Lung (tissue), 10 donors: ENCODE results near the gene RRN3. TPM values are rescaled to one million over a fixed set of nuclear protein-coding genes. Genes with fewer than 3 reads are reported as not detected.
"Not testable (repeated sequence)": the region's sequence is repeated elsewhere in the genome, so short reads cannot be mapped to it uniquely, and the experiment has no call there.

Source experiments
- ATAC-seq: fragments of 200-7000 bp; cut with Tn5 transposase; one replicate; pipeline ENCODE4 v1.9.1; 2020; ENCODE audit warnings: moderate number of reproducible peaks; ENCODE audit not compliant: insufficient read depth, low FRiP score
- DNase-seq, 3 donors: peaks; one replicate each; pipeline ENCODE4 v3.0.0-alpha.2; 2013 to 2017
- H3K27ac ChIP-seq, 2 donors: one replicate each; pipeline ENCODE4 v1.5.1; 2013; ENCODE audit warnings: mild to moderate bottlenecking in 2 of 2, moderate library complexity in 2 of 2, control low read depth in 1 of 2, inconsistent platforms in 1 of 2, low read depth in 1 of 2, low read length in 1 of 2
- H3K27me3 ChIP-seq, 3 donors: one replicate each; pipeline ENCODE4 v1.5.1; 2013; ENCODE audit warnings: low read length in 2 of 3; ENCODE audit not compliant: control insufficient read depth in 3 of 3, insufficient read depth in 3 of 3
- H3K36me3 ChIP-seq, 4 donors: one replicate each; pipeline ENCODE4 v1.5.1; 2013; ENCODE audit warnings: low read length in 4 of 4, mild to moderate bottlenecking in 1 of 4, moderate library complexity in 1 of 4; ENCODE audit not compliant: control insufficient read depth in 4 of 4, insufficient read depth in 4 of 4
- H3K4me1 ChIP-seq, 5 donors: one replicate each; pipeline ENCODE4 v1.5.1; 2013; ENCODE audit warnings: low read length in 5 of 5, mild to moderate bottlenecking in 2 of 5, moderate library complexity in 1 of 5; ENCODE audit not compliant: control insufficient read depth in 5 of 5, insufficient read depth in 5 of 5
- H3K4me3 ChIP-seq: one replicate; pipeline ENCODE4 v1.5.1; 2013; ENCODE audit warnings: mild to moderate bottlenecking, control low read depth, moderate library complexity
- H3K9ac ChIP-seq, 2 donors: one replicate each; pipeline ENCODE4 v1.5.1; 2013; ENCODE audit warnings: low read length in 2 of 2, control low read depth in 1 of 2; ENCODE audit not compliant: insufficient read depth in 1 of 2
- H3K9me3 ChIP-seq, 4 donors: one replicate each; pipeline ENCODE4 v1.5.1; 2013; ENCODE audit warnings: low read length in 3 of 4, mild to moderate bottlenecking in 1 of 4, moderate library complexity in 1 of 4; ENCODE audit not compliant: control insufficient read depth in 4 of 4, insufficient read depth in 3 of 4
- WGBS, 2 donors: extraction: QIAGEN DNeasy Blood & Tissue Kit; methylation state at CpG; one replicate each; pipeline ENCODE4 v1.1.7; 2013; 5-methylcytosine and 5-hydroxymethylcytosine counted together
- polyA plus RNA-seq, 2 donors: library from polyadenylated mRNA; stranded (reverse); fragments of 200-250 nt; gene quantifications; one replicate each; pipeline ENCODE4 v1.2.1, GENCODE V29; 2013
- total RNA-seq, 2 donors: library from RNA; depleted of rRNA in 1 of 2; stranded (reverse); fragments of >200 nt in 1 of 2; gene quantifications; one replicate each; pipeline ENCODE4 v1.2.1, GENCODE V29; 2014 to 2021
- donor health status: Bipolar disorder and iron deficiency.
- donor health status: healthy.
- donor health status: DM: yes; HTN: yes; CAD: no.

The RRN3 gene
- total and polyA plus RNA-seq, 4 donors: 11.1 to 43.1 (median 19.3) TPM

GRCh38 chr16:15132719-15133428, 38.8 kb upstream of the RRN3 start:
- 96% methylated on average over 26 to 32 of the region's 41 CpGs for WGBS, 2 donors
- not testable (repeated sequence) for DNase-seq, H3K27ac ChIP-seq, H3K4me1 ChIP-seq, ATAC-seq, H3K4me3 ChIP-seq, H3K9ac ChIP-seq, H3K27me3 ChIP-seq, H3K9me3 ChIP-seq
- H3K36me3 ChIP-seq: peaks cover 0 to 20% (median 0%) of the 10 kb centered on the region in 4 donors

- H3K27me3 ChIP-seq, H3K27ac ChIP-seq, H3K4me3 ChIP-seq, ATAC-seq, H3K9me3 ChIP-seq, DNase-seq, H3K4me1 ChIP-seq, H3K9ac ChIP-seq: not testable (repeated sequence)
- peaks cover 0 to 22% (median 0%) of the 10 kb centered on the region in 4 donors for H3K36me3 ChIP-seq
- 96% methylated on average over 26 to 44 of the region's 51 CpGs for WGBS, 2 donors
These were observed 37.0 kb upstream of the RRN3 start for GRCh38 chr16:15130943-15131700.

GRCh38 chr16:15130256-15130932, 36.3 kb upstream of the RRN3 start:
- H3K27ac ChIP-seq, H3K27me3 ChIP-seq, H3K4me3 ChIP-seq, H3K9me3 ChIP-seq, H3K4me1 ChIP-seq, H3K9ac ChIP-seq, ATAC-seq, DNase-seq: not testable (repeated sequence)
- 93 to 95% methylated on average over 14 to 29 of the region's 37 CpGs for WGBS, 2 donors
- peaks cover 0 to 20% (median 0%) of the 10 kb centered on the region in 4 donors for H3K36me3 ChIP-seq

- WGBS, 2 donors: 98% methylated on average over 22 to 35 of the region's 48 CpGs
- not testable (repeated sequence) for H3K4me3 ChIP-seq, DNase-seq, H3K9ac ChIP-seq, ATAC-seq, H3K4me1 ChIP-seq, H3K9me3 ChIP-seq, H3K27ac ChIP-seq, H3K27me3 ChIP-seq
- H3K36me3 ChIP-seq: peaks cover 0 to 16% (median 0%) of the 10 kb centered on the region in 4 donors
These were observed 33.8 kb upstream of the RRN3 start for GRCh38 chr16:15127641-15128425.

- not testable (repeated sequence) for H3K36me3 ChIP-seq, H3K27ac ChIP-seq, ATAC-seq, H3K9me3 ChIP-seq, H3K27me3 ChIP-seq, H3K4me1 ChIP-seq, H3K9ac ChIP-seq, H3K4me3 ChIP-seq, DNase-seq
- WGBS, 2 donors: 83 to 89% methylated on average over 5 of the region's 5 CpGs
These were observed 6.4 kb upstream of the RRN3 start for GRCh38 chr16:15100372-15100987.

GRCh38 chr16:15099366-15099909, 5.4 kb upstream of the RRN3 start:
- DNase-seq, H3K4me3 ChIP-seq, ATAC-seq, H3K27ac ChIP-seq, H3K36me3 ChIP-seq, H3K27me3 ChIP-seq, H3K9ac ChIP-seq, H3K9me3 ChIP-seq, H3K4me1 ChIP-seq: not testable (repeated sequence)
- WGBS, 2 donors: 81 to 94% methylated on average over 2 of the region's 2 CpGs

- H3K4me1 ChIP-seq, DNase-seq, H3K27me3 ChIP-seq, H3K36me3 ChIP-seq, H3K4me3 ChIP-seq, H3K9me3 ChIP-seq, H3K9ac ChIP-seq, H3K27ac ChIP-seq, ATAC-seq: not testable (repeated sequence)
- 75 to 78% methylated on average over 8 of the region's 9 CpGs for WGBS, 2 donors
These were observed 2.5 kb upstream of the RRN3 start for GRCh38 chr16:15096583-15096972.
